Stimulated activated CD4-positive, alpha-beta T cell treated with anti-CD3 and anti-CD28 coated beads, Interleukin-15, amount 100 ng/mL, for 48 hours (primary cell): ENCODE data around the gene ALDH3A1.

Source experiments
- DNase-seq, 2 donors: peaks; one replicate each; pipeline ENCODE4 v3.0.0-alpha.2; 2020; ENCODE audit warnings: low read depth in 2 of 2

The ALDH3A1 gene

GRCh38 chr17:19741832-19742457, 6.2 kb downstream of the ALDH3A1 start:
- no peak for DNase-seq

GRCh38 chr17:19740933-19741332, 7.2 kb downstream of the ALDH3A1 start:
- DNase-seq, result no peak

GRCh38 chr17:19739241-19740201, 8.6 kb downstream of the ALDH3A1 start:
- DNase-seq, result no peak

- DNase-seq, result no peak
These were observed 9.3 kb downstream of the ALDH3A1 start for GRCh38 chr17:19738757-19739156.

- no peak for DNase-seq
These were observed 10.0 kb downstream of the ALDH3A1 start for GRCh38 chr17:19738073-19738449.

- no peak for DNase-seq
These were observed 10.6 kb downstream of the ALDH3A1 start for GRCh38 chr17:19737305-19738072.

GRCh38 chr17:19736071-19736470, 12.0 kb downstream of the ALDH3A1 start:
- no peak for DNase-seq

- no peak for DNase-seq
These were observed 14.1 kb downstream of the ALDH3A1 start for GRCh38 chr17:19733953-19734526.

- no peak for DNase-seq
These were observed 16.5 kb downstream of the ALDH3A1 start for GRCh38 chr17:19731626-19732025.

GRCh38 chr17:19730843-19731242, 17.3 kb downstream of the ALDH3A1 start:
- DNase-seq, result no peak

- DNase-seq, result no peak
These were observed 18.2 kb downstream of the ALDH3A1 start for GRCh38 chr17:19729900-19730299.

GRCh38 chr17:19728084-19728495, 20.0 kb downstream of the ALDH3A1 start:
- DNase-seq, result no peak

GRCh38 chr17:19727501-19728078, 20.5 kb downstream of the ALDH3A1 start:
- DNase-seq, result no peak

- DNase-seq, result no peak
These were observed 21.3 kb downstream of the ALDH3A1 start for GRCh38 chr17:19726631-19727376.

- no peak for DNase-seq
These were observed 22.6 kb downstream of the ALDH3A1 start for GRCh38 chr17:19725486-19725885.

GRCh38 chr17:19724501-19725420, 23.3 kb downstream of the ALDH3A1 start:
- peak; percentile 42 to 51 for DNase-seq

- no peak for DNase-seq
These were observed 24.1 kb downstream of the ALDH3A1 start for GRCh38 chr17:19723964-19724363.

- no peak for DNase-seq
These were observed 27.3 kb downstream of the ALDH3A1 start for GRCh38 chr17:19720631-19721426.

- DNase-seq, result no peak
These were observed 28.0 kb downstream of the ALDH3A1 start for GRCh38 chr17:19720210-19720475.
